GM23338 (cell line): ENCODE measurements around the gene MAPT. TPM values are rescaled to one million over a fixed set of nuclear protein-coding genes. Genes with fewer than 3 reads are reported as not detected.

Source experiments
- ATAC-seq: fragments of 200-7000 bp; cut with Tn5 transposase; 3 replicates; pipeline ENCODE4 v1.9.1; 2020
- DNase-seq: peaks from one replicate; pipeline ENCODE4 v3.0.0-alpha.2; 2015; ENCODE audit warnings: low spot score
- H2AFZ ChIP-seq: fragments of 200-600 bp; sonication (generic); 2 replicates; pipeline ENCODE4 v1.8.0; 2016; ENCODE audit warnings: antibody characterized with exemption, mild to moderate bottlenecking, moderate library complexity
- H3F3A ChIP-seq: fragments of 200-600 bp; sonication (generic); replicated peaks from 2 replicates; pipeline ENCODE4 v1.8.0; 2017; ENCODE audit warnings: antibody characterized with exemption, mixed run types, low read depth
- H3K27ac ChIP-seq: fragments of 200-600 bp; sonication (generic); 2 replicates; pipeline ENCODE4 v1.6.1; 2016; ENCODE audit warnings: low read depth
- H3K27me3 ChIP-seq: fragments of 200-600 bp; sonication (generic); 2 replicates; pipeline ENCODE4 v1.8.0; 2016; ENCODE audit warnings: mild to moderate bottlenecking, mixed run types, moderate library complexity; ENCODE audit not compliant: insufficient read depth
- H3K36me3 ChIP-seq: fragments of 200-600 bp; sonication (generic); 2 replicates; pipeline ENCODE4 v1.8.0; 2016; ENCODE audit warnings: mild to moderate bottlenecking; ENCODE audit not compliant: insufficient read depth
- H3K4me1 ChIP-seq: fragments of 200-600 bp; sonication (generic); 2 replicates; pipeline ENCODE4 v1.8.0; 2016; ENCODE audit warnings: mild to moderate bottlenecking, moderate library complexity; ENCODE audit not compliant: insufficient read depth
- H3K4me2 ChIP-seq: fragments of 200-600 bp; sonication (generic); 2 replicates; pipeline ENCODE4 v1.7.1; 2017; ENCODE audit warnings: mixed run types
- H3K4me3 ChIP-seq: fragments of 200-600 bp; sonication (generic); 2 replicates; pipeline ENCODE4 v1.6.1; 2016; ENCODE audit warnings: mixed run types
- H3K79me2 ChIP-seq: fragments of 200-600 bp; sonication (generic); replicated peaks from 2 replicates; pipeline ENCODE4 v1.8.0; 2017; ENCODE audit warnings: mild to moderate bottlenecking; ENCODE audit not compliant: insufficient read depth
- H3K9me2 ChIP-seq: fragments of 200-600 bp; sonication (generic); 2 replicates; pipeline ENCODE4 v1.8.0; 2017; ENCODE audit not compliant: insufficient read depth
- H4K20me1 ChIP-seq: fragments of 200-600 bp; sonication (generic); replicated peaks from 2 replicates; pipeline ENCODE4 v1.8.0; 2017; ENCODE audit warnings: mild to moderate bottlenecking; ENCODE audit not compliant: insufficient read depth
- H3K27ac Mint-ChIP-seq: 2 replicates; pipeline ENCODE4 v1.8.0; 2020; ENCODE audit warnings: inconsistent platforms, mild to moderate bottlenecking, moderate library complexity, mixed read lengths
- H3K27me3 Mint-ChIP-seq: 3 replicates; pipeline ENCODE4 v1.8.0; 2022; ENCODE audit warnings: low read depth, mild to moderate bottlenecking, moderate library complexity, mixed read lengths, inconsistent platforms; ENCODE audit not compliant: insufficient read depth, poor library complexity
- H3K36me3 Mint-ChIP-seq: 3 replicates; pipeline ENCODE4 v1.8.0; 2021; ENCODE audit warnings: low read depth, mild to moderate bottlenecking, inconsistent platforms, moderate library complexity, mixed read lengths
- H3K4me1 Mint-ChIP-seq: 3 replicates; pipeline ENCODE4 v1.8.0; 2020; ENCODE audit warnings: mild to moderate bottlenecking, inconsistent platforms, mixed read lengths
- H3K4me3 Mint-ChIP-seq: 3 replicates; pipeline ENCODE4 v1.8.0; 2021; ENCODE audit warnings: moderate library complexity, mild to moderate bottlenecking, inconsistent platforms, mixed read lengths
- H3K9me3 Mint-ChIP-seq: 3 replicates; pipeline ENCODE4 v1.8.0; 2020; ENCODE audit warnings: moderate library complexity, mild to moderate bottlenecking, inconsistent platforms, mixed read lengths
- CREB1 ChIP-seq: fragments of 250-450 bp; sonication (Bioruptor Pico); IDR thresholded peaks from 2 replicates; pipeline ENCODE4 v1.5.0; 2020; ENCODE audit warnings: low read depth, mild to moderate bottlenecking, moderate library complexity
- EZH2 ChIP-seq: fragments of 200-600 bp; sonication (generic); IDR thresholded peaks from one replicate; pipeline ENCODE4 v1.8.0; 2017; ENCODE audit warnings: antibody characterized with exemption, mild to moderate bottlenecking, low read depth; ENCODE audit not compliant: unreplicated experiment
- EZH2phosphoT487 ChIP-seq: fragments of 200-600 bp; sonication (generic); IDR thresholded peaks from one replicate; pipeline ENCODE4 v1.8.1; 2018; ENCODE audit warnings: antibody characterized with exemption; ENCODE audit not compliant: unreplicated experiment
- JUNB ChIP-seq: IDR thresholded peaks from one replicate; pipeline ENCODE4 v1.6.1; 2016; ENCODE audit warnings: antibody characterized with exemption; ENCODE audit not compliant: unreplicated experiment
- STAT1 ChIP-seq: IDR thresholded peaks from one replicate; pipeline ENCODE4 v1.6.1; 2016; ENCODE audit warnings: antibody characterized with exemption; ENCODE audit not compliant: unreplicated experiment
- ZNF114 ChIP-seq: fragments of 250-450 bp; sonication (Bioruptor Pico); IDR thresholded peaks from 2 replicates; pipeline ENCODE4 v1.5.0; 2020; ENCODE audit warnings: mild to moderate bottlenecking, moderate library complexity
- polyA plus RNA-seq: library from polyadenylated mRNA; unstranded; fragments of >200 nt; fragmentation: Nextera tagmentation; extraction: Ambion mirVana; gene quantifications from 2 replicates; pipeline ENCODE4 v1.2.1, GENCODE V29; 2016
- total RNA-seq: library from RNA; depleted of rRNA; stranded (reverse); fragments of >200 nt; shearing (Covaris generic); gene quantifications from 2 replicates; pipeline ENCODE4 v1.2.3, GENCODE V29; 2014
- TF ChIP-seq, protein P1 (sequence below): fragments of 250-450 bp; sonication (Bioruptor Pico); IDR thresholded peaks from 2 replicates; pipeline ENCODE4 v1.5.0; 2020; ENCODE audit warnings: mild to moderate bottlenecking, moderate library complexity
- TF ChIP-seq, protein P2 (sequence below): IDR thresholded peaks from 2 replicates; pipeline ENCODE4 v1.6.1; 2016; ENCODE audit warnings: antibody characterized with exemption

The MAPT gene
- total and polyA plus RNA-seq, 2 experiments from 2014 or later = 1.1 to 2.1 TPM

DNA sequence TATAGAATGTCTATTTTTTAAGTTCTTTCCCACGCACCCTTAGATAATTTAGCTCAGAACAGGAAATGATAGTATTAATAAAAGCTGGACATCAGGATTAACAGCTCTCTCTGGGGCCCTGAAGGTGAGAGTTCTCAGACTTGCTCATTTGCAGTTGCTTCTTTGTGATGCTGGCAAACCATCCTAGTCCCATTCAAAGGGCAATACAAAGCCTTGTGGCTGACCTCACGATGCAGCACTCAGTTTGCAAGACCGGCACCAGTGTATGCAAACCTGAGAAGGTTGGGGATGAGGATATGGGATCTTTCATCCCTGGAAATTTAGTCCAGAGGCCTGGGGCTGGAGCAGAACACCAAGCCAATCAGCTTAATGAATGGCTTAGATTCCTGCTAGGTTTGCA, 134.0 kb downstream of the MAPT start:
- no peak for DNase-seq
- no peak overlapping the region; the same call in 2 of the 3 replicates for H3K4me3 Mint-ChIP-seq

More for the DNA sequence above, 134.0 kb downstream of the MAPT start:
- H3K27me3 ChIP-seq = no peaks in the 10 kb centered on the region
- H3K79me2 ChIP-seq = no peaks in the 10 kb centered on the region
- Mint-ChIP-seq H3K9me3 (no peaks in the 10 kb centered on the region), H3K27me3 (peaks cover 30% of the 10 kb centered on the region), H3K27ac (peak overlapping the region; percentile 38; the same call in 1 of the 2 replicates), H3K4me1 (peaks cover 51% of the 10 kb centered on the region), H3K36me3 (peaks cover 49% of the 10 kb centered on the region)
- H3K9me2 ChIP-seq = no peaks in the 10 kb centered on the region
- peak; percentile 44 for ATAC-seq
- no peak overlapping the region for H3K27ac ChIP-seq
- no peak overlapping the region for H3K4me3 ChIP-seq
- peaks cover 7% of the 10 kb centered on the region for H4K20me1 ChIP-seq
- TF ChIP-seq EZH2phosphoT487 = no peak
- no peak for TF ChIP-seq EZH2
- no peak for TF ChIP-seq ZNF114 (CRISPR knock-in tag)
- TF ChIP-seq, protein P1, sequence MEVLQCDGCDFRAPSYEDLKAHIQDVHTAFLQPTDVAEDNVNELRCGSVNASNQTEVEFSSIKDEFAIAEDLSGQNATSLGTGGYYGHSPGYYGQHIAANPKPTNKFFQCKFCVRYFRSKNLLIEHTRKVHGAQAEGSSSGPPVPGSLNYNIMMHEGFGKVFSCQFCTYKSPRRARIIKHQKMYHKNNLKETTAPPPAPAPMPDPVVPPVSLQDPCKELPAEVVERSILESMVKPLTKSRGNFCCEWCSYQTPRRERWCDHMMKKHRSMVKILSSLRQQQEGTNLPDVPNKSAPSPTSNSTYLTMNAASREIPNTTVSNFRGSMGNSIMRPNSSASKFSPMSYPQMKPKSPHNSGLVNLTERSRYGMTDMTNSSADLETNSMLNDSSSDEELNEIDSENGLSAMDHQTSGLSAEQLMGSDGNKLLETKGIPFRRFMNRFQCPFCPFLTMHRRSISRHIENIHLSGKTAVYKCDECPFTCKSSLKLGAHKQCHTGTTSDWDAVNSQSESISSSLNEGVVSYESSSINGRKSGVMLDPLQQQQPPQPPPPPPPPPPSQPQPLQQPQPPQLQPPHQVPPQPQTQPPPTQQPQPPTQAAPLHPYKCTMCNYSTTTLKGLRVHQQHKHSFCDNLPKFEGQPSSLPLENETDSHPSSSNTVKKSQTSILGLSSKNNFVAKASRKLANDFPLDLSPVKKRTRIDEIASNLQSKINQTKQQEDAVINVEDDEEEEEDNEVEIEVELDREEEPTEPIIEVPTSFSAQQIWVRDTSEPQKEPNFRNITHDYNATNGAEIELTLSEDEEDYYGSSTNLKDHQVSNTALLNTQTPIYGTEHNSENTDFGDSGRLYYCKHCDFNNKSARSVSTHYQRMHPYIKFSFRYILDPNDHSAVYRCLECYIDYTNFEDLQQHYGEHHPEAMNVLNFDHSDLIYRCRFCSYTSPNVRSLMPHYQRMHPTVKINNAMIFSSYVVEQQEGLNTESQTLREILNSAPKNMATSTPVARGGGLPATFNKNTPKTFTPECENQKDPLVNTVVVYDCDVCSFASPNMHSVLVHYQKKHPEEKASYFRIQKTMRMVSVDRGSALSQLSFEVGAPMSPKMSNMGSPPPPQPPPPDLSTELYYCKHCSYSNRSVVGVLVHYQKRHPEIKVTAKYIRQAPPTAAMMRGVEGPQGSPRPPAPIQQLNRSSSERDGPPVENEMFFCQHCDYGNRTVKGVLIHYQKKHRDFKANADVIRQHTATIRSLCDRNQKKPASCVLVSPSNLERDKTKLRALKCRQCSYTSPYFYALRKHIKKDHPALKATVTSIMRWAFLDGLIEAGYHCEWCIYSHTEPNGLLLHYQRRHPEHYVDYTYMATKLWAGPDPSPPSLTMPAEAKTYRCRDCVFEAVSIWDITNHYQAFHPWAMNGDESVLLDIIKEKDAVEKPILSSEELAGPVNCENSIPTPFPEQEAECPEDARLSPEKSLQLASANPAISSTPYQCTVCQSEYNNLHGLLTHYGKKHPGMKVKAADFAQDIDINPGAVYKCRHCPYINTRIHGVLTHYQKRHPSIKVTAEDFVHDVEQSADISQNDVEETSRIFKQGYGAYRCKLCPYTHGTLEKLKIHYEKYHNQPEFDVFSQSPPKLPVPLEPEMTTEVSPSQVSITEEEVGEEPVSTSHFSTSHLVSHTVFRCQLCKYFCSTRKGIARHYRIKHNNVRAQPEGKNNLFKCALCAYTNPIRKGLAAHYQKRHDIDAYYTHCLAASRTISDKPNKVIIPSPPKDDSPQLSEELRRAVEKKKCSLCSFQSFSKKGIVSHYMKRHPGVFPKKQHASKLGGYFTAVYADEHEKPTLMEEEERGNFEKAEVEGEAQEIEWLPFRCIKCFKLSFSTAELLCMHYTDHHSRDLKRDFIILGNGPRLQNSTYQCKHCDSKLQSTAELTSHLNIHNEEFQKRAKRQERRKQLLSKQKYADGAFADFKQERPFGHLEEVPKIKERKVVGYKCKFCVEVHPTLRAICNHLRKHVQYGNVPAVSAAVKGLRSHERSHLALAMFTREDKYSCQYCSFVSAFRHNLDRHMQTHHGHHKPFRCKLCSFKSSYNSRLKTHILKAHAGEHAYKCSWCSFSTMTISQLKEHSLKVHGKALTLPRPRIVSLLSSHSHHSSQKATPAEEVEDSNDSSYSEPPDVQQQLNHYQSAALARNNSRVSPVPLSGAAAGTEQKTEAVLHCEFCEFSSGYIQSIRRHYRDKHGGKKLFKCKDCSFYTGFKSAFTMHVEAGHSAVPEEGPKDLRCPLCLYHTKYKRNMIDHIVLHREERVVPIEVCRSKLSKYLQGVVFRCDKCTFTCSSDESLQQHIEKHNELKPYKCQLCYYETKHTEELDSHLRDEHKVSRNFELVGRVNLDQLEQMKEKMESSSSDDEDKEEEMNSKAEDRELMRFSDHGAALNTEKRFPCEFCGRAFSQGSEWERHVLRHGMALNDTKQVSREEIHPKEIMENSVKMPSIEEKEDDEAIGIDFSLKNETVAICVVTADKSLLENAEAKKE (CRISPR knock-in tag) = no peak
- TF ChIP-seq STAT1 = no peak
- TF ChIP-seq CREB1 = no peak
- TF ChIP-seq, protein P2, sequence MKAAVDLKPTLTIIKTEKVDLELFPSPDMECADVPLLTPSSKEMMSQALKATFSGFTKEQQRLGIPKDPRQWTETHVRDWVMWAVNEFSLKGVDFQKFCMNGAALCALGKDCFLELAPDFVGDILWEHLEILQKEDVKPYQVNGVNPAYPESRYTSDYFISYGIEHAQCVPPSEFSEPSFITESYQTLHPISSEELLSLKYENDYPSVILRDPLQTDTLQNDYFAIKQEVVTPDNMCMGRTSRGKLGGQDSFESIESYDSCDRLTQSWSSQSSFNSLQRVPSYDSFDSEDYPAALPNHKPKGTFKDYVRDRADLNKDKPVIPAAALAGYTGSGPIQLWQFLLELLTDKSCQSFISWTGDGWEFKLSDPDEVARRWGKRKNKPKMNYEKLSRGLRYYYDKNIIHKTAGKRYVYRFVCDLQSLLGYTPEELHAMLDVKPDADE = no peak
- no peak for TF ChIP-seq JUNB
- peaks cover 8% of the 10 kb centered on the region for H3F3A ChIP-seq
- no peak overlapping the region for H2AFZ ChIP-seq
- peaks cover 41% of the 10 kb centered on the region for H3K4me1 ChIP-seq
- peaks cover 11% of the 10 kb centered on the region; the same call in 1 of the 2 replicates for H3K36me3 ChIP-seq
- H3K4me2 ChIP-seq = no peak overlapping the region
